GM21526 (cell line): ENCODE data around the gene TEKT3.

ENCODE experiments used
- ATAC-seq: cut with Tn5 transposase; IDR thresholded peaks from one replicate; pipeline ENCODE4 v1.9.1; 2021; ENCODE audit warnings: moderate library complexity; ENCODE audit not compliant: unreplicated experiment, low FRiP score

The TEKT3 gene

DNA sequence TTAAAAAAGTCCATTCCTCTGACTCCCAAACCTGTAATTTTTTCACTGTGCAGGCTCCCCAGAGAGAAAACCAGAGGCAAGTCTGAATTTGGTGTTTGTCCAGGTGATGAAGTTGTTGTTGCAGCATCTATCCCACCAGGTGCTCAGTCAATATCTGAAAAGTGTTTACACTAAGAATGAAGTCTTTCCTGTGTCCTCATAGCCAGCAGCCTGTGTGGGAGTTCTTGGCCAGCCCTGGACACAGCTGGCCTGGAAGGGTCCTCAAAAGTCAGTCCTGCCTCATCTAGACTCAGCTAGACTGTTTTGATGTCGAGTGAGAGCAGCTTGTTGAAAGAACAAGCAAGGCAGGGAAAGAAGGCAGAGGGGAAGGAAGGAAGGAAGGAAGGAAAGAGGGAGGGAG is 72.9 kb downstream of the TEKT3 start:
- no peak for ATAC-seq

DNA sequence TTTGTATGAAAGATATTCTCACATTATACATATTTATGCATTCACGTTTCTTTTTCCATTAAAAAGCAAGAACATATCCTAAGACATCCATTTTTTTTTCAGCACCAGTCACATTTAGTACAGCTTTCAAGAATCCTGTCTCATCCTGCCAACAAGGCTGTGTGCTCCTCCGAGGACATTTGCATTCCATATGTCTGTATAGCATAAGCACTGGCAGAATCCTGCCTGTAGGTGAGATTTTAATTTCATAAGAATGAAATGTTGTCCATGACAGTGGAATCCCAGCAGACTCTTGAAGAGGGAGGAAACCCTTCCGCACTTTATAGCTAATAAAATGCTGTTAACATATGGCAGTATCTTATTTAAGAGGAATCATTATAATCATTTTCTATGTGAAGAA is 73.4 kb downstream of the TEKT3 start:
- ATAC-seq: no peak

DNA sequence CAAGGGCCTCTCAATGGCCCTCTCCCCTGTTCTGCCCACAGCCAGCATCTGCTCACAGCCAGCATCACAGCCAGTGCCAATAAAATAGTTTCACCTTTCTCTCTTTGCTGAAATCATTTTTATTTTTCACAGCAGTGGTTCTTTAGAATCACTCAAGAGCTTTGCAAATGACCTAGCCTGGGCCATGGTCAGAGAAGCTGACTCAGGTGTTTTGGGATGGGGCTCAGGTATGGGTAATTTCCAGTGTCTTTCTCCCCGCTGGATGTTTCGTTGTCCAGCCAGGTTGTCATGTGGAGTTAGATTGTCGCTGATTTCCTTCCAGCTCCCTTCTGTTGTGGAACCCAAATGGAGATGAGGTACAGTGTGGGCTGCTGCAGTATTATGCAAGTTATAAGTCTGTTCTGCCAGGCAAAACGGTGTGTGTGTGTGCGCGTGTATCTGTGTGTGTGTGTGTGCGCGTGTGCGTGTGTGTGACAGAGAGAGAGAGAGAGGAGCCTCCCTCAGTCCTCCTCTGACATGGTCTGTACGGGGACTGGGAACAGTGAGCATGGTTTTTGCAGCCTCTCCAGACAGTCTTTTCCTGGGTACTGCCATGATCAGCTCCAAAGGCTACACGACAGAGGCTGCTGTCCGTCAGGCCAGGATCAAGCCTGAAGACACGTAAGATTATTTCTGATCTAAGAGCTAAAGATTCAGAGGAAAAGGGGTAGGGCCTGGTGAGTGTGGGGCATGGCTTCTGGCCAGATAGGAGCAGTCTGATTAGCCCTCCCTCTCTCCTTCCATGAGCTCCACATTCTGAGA is 74.9 kb downstream of the TEKT3 start:
- ATAC-seq: no peak

DNA sequence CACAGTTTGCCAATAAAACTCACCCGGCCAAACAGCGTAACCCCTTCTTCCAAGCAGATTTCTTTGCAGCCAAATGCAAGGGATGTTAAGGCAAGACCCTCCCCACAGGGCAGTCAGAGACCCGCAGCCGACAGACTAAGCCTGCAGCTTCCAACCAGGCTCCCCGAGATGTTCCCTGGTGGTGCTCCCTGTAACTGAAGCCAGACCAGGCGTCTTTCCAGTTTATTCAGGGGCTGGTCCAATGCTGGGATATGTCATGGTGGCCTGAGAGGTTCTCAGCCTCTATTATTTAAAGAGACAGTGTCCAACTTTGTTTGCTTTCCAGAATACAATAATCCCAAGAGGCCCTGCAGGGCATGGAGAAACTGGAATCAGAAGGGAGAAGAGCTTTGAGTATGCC is 76.3 kb downstream of the TEKT3 start, which contains the start of gene PMP22:
TSS of gene PMP22 (minus strand) at position 196 of the 400 bp plus-strand sequence. CDS start 4,599 bp downstream, outside the sequence.
- ATAC-seq: no peak

DNA sequence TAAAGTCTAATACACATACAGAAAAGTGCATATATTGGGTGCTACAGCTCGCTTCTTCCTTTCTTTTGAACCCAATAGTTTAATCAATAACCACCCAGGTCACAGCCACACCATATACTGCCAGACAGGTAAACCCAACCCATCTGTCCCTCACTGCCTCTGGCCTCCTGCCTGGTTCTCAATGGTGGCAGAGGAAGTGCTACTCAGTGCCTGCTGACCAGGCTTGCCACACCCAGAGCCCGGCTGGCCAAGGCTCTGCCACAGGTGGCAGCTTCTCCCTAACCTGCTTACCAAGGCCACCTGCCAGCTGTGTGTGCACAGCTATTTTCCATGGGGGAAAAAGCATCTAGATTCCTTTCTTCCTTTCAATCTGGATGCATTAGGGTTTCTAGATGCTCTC is 76.9 kb downstream of the TEKT3 start:
- no peak for ATAC-seq

DNA sequence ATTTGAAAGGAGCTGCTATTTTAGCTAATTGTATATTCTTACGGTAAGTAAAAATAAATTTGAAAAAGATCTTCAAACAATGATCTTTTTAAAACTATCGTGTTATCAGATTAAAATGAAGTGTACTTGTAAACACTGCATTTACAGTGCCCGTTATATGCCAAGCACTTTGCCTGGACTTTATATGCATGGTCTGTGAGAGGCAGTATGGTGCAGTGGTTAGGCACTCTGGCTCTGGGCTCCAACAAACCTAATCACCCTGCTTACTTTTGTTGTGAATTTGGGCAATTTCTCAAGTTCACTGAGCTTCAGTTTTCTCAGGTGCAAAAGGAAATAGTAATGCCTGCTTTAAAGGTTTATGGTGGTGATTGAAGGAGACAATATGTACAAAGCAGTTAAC is 77.7 kb downstream of the TEKT3 start:
- ATAC-seq: no peak

DNA sequence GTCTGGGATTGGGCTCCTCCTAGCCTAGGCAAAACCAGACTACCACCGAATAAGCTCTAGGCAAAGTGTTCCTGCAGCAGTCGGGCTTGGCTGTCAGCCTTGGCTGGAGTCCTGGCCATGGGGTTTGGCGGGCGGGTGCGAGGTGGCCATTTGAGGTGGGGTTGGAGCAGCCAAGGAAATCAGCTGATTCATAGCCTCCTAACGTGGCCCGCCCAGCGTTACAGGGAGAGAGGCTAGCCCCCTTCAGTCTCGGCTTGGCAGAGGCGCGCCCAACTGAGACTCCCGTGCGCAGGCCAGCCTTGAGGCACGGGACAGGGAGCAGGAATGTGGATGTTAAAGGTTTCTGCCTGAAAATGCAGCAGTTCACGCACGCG is 78.2 kb downstream of the TEKT3 start:
- ATAC-seq: no peak

DNA sequence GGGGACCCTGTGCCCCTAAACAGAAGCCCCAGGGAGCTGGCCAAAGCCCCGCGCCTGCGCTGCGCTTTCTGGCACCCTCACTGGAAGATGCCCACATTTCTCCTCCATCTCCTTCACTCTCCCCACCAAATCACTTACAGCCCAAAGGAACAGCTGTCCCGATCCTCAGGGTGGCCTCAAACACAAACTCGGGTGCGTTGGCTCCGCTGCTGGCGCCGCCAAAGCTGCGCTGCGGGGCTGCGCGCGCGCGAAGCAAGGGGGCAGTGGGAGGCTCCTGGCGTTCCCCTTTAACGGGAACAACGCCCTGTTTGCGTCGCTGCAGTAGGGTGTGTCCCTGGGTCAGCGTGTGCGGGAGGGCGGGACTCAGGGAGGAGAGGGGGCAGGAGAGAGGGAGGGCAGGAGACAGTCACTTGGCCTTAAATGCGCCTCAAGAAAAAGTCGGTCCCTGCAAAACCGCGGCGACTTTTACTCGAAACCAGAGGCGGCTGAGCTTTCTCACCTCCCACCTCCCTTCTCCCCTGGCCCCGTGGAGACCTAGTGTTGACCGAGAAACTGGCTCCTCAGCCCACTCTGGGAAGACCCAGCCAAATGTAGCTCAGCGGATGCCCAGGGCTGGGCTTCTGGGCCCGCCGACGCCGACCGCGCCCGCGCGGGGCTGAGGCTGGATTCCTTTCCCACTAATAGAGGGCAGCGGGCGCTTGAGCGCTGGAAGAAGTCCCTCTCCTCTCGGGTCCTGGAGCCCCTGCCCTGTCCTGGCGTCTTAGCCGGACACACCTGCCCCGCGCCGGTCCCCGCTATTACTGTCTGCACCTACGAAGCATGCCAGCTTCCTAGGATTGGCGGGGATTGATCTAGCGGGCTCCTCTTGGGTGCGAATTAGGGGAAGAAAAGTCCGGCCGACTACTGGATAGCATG is 78.8 kb downstream of the TEKT3 start:
- no peak for ATAC-seq

DNA sequence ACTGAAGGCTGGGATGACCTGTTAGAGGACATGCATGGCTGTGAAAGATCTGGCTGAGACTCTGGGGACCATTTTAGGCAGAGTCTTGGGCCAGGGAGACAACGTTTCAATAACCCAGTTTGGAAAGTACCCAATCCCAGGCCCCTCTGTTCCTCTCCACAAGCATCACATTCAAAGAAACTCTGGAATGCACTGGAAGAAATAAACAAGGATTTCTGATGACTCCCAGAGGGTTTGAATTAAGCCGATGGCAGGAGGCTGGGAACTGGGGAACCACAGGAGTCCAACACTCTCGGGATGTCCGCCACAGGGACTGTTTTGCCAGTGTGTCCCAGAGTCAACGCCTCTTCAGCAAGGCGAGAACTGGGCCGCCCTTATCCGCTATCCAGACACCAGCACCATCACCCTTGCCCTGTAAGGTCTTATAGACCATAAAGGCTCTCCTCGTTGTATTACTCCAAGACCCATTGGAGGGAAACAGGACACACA is 79.6 kb downstream of the TEKT3 start:
- ATAC-seq: no peak

DNA sequence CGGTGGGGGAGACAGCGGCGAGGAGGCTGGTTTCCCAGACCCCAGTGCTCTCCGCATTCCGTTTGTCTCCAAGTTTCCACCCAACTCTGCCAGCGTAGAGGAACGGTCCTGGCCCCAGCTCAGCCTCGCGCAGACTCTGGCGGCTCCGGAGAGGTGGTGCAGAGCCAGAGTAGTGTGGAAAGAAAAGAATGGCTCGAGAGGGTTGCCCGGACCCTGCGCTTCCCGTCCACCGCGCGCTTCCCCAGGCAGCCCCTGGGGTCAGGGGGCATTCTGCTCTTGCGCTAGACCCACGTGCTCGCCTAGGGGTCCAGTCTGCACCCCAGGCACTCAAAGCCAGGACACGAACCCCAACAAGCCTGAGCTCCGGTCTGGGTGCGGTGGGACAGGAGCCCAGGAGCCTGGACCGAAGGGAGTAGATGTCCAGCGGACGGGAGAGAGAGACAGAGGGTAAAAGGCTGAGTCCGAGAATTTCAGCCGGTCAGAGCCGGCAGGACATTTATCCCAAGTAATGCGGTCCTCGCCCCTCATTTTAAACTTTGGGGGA is 80.1 kb downstream of the TEKT3 start:
- no peak for ATAC-seq

DNA sequence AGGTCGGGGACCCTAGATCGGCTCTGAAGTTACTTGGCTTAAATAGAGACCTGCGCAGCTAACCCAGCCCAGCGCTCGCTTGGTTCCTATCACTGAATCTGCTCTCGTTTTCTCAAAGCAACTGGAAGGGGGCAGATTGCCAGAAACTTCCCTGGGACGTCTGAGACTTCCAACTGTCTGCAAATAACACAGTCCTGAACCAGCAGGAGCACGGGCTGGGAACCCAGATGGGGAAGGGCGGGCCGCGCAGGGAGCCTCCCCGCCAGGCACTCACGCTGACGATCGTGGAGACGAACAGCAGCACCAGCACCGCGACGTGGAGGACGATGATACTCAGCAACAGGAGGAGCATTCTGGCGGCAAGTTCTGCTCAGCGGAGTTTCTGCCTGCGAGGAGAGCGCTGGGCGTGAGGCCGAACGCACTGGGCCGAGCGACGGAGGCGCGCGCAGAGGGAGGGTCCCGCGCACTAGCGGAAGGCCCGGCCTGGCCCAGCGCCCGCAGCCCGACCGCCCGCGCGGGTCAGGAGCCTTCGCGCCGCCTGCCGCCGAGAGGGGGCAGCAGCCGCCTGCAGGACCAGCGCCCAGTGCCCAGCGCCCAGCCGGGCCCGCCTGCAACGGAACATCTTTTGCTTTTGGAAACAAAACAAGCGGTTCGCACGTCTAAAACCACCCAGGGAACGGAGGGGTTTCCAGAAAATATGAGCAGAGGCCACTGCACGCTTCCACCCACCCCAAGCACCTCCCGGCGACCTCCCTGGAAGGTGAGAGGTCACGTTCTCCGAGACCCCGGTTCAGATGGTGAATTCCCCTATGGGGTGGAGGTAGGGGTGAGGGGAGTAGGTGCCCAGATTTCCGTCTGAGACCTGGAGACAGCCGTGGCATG is 80.8 kb downstream of the TEKT3 start:
- ATAC-seq: peak; percentile 44

DNA sequence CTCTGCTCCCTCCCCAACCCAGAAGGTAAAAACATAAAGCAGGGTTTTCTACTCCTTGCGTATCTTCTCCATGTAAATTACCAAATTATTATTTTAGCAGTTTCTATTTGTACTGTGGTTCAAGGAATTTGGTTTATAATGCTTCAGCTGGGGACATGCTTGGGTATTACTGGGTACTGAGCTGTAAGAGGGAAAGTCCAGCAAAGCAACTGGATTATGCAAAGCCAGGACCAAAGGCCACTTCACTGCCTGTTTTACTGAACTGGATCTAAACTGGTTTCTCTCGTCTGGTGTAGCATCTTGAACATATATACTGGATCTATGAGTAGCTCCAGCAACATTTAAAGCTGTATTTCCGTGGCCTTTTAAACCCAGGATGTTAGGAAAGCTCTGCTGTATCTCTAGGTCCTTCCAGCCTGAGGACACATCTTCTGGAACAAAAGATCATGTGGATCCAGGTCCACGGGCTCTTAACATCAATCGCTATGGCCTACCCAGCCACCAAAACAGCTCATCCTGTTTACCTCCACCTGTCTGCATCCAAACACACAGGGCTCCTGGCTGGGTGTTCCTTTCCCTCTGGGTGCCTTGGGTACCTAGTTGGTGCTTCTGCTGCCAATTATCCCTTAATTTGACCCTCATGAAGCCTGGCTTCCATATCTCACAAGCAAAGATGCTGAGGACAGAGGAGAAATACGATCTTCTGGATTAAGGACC is 83.4 kb downstream of the TEKT3 start:
- ATAC-seq: no peak

DNA sequence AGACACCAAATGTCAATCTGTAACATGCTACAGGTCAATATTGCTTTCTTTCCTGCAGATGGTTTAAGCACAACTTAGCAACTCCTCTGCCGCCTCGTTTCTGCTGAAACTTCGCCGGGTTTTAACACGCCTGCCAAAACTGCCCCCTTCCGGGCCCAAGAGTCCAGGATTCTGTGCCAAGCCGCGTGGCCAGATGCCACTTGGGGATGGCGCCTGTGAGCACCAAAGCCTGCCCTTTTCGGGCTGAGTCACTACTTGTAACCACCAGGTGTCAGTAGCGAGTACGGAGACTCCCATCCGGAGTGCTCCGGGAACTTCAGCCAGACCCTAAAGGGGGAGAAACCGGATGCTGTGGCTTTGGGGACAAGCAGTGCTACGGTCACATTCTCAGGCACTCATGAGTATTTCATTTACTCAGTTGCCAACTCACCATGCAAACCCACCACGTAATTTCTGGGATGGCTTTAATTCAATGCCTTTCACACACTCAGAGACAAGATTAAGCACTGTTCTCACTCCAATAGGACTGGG is 84.1 kb downstream of the TEKT3 start:
- no peak for ATAC-seq

DNA sequence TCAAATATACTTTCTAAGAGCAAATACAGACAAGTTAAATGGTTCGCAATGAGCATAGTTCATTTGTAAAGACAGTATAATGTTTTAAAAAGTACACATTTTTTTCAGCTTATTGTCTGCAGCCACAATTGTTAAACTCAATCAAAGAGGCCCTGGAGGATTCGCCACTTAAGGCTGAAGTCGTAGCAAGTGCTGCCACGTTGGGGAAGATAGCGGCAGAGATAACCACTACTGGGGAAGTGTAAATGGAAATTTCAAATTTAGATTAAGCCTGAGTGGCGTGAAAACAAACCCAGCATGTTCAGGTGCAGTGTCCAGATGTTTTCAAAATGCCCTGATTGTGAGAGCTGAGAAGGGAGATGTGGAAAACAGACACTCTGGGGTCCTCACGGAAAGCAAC is 84.7 kb downstream of the TEKT3 start:
- no peak for ATAC-seq

DNA sequence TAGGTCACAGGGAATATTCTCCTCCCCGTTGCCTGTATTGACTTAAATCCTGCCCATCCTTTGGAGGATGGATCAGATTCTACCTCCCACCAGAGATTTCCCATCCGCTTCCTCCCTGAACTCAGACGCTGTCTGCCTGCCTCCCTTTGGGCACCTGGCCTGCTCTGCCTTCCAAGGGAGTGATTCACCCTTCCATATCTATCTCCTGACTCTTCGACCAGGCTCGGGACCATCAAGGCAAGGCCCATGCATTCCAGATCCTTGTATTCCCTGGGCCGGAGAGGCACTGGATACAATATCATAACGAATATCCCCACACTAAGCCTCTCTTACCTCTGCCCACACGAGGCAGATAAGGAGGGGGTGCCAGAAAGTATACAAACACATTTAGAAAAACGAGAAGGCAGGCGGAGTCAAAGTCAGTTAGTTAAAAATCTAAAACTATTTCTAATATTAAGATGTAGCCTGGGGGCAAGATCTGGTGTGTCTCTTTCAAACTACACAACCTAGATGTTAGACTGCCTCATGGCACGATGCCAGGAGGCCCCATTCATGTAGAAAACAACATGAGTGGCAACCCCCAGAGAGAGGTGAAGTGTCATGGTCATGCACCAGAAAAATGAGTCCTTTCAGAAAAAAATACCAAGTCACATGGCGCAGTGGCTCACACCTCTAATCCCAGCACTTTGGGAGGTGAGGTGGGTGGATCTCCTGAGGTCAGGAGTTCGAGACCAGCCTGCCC is 85.5 kb downstream of the TEKT3 start:
- ATAC-seq: no peak
